KMS-11 (cell line): ENCODE results near the gene HDAC4.
"Not testable (repeated sequence)": the region's sequence is repeated elsewhere in the genome, so short reads cannot be mapped to it uniquely, and the experiment has no call there.

ENCODE experiments used
- H2AFZ ChIP-seq: fragments of 200-600 bp; sonication (generic); 2 replicates; pipeline ENCODE4 v1.6.1; 2016; ENCODE audit warnings: antibody characterized with exemption, mixed run types, low read depth
- H3K27ac ChIP-seq: fragments of 200-600 bp; sonication (generic); 2 replicates; pipeline ENCODE4 v1.6.1; 2016; ENCODE audit warnings: mild to moderate bottlenecking, mixed run types
- H3K27me3 ChIP-seq: fragments of 200-600 bp; sonication (generic); 2 replicates; pipeline ENCODE4 v1.6.1; 2017; ENCODE audit warnings: mild to moderate bottlenecking, low read depth, mixed run types, moderate library complexity; ENCODE audit not compliant: insufficient read depth
- H3K36me3 ChIP-seq: fragments of 200-600 bp; sonication (generic); 2 replicates; pipeline ENCODE4 v1.6.1; 2017; ENCODE audit warnings: mild to moderate bottlenecking, mixed run types; ENCODE audit not compliant: insufficient read depth
- H3K4me1 ChIP-seq: fragments of 200-600 bp; sonication (generic); 2 replicates; pipeline ENCODE4 v1.6.1; 2016; ENCODE audit warnings: mild to moderate bottlenecking, low read depth, mixed run types; ENCODE audit not compliant: poor library complexity, severe bottlenecking
- H3K4me2 ChIP-seq: fragments of 200-600 bp; sonication (generic); 2 replicates; pipeline ENCODE4 v1.7.0; 2016; ENCODE audit warnings: mild to moderate bottlenecking, mixed run types
- H3K4me3 ChIP-seq: fragments of 200-600 bp; sonication (generic); IDR thresholded peaks from 2 replicates; pipeline ENCODE4 v1.6.1; 2017; ENCODE audit warnings: low read depth, low read length, mixed read lengths; ENCODE audit not compliant: insufficient read depth
- H3K79me2 ChIP-seq: fragments of 200-600 bp; sonication (generic); 2 replicates; pipeline ENCODE4 v1.6.1; 2016; ENCODE audit warnings: low read depth, mixed run types; ENCODE audit not compliant: insufficient read depth
- H3K9ac ChIP-seq: fragments of 200-600 bp; sonication (generic); 2 replicates; pipeline ENCODE4 v1.6.1; 2016; ENCODE audit warnings: mild to moderate bottlenecking, mixed run types
- H4K20me1 ChIP-seq: fragments of 200-600 bp; sonication (generic); 2 replicates; pipeline ENCODE4 v1.6.1; 2016; ENCODE audit warnings: mild to moderate bottlenecking, mixed run types; ENCODE audit not compliant: insufficient read depth
- CTCF ChIP-seq: fragments of 200-600 bp; sonication (generic); conservative IDR thresholded peaks from 2 replicates; pipeline ENCODE4 v1.6.1; 2017; ENCODE audit warnings: low read depth, mild to moderate bottlenecking, antibody characterized with exemption, low read length, moderate library complexity, mixed read lengths

HDAC4 gene

GRCh38 chr2:239038773-239039478 is 361.9 kb downstream of the HDAC4 start:
- no peak overlapping the region for H3K4me2 ChIP-seq
- no peak overlapping the region for H3K4me3 ChIP-seq
- TF ChIP-seq CTCF, result no peak

GRCh38 chr2:239038284-239038683 is 362.5 kb downstream of the HDAC4 start:
- H3K27me3 ChIP-seq, H2AFZ ChIP-seq, H4K20me1 ChIP-seq, H3K4me2 ChIP-seq, H3K27ac ChIP-seq, H3K4me1 ChIP-seq, H3K9ac ChIP-seq, H3K79me2 ChIP-seq, H3K36me3 ChIP-seq, H3K4me3 ChIP-seq: not testable (repeated sequence)

More at GRCh38 chr2:239038773-239039478, 361.9 kb downstream of the HDAC4 start:
- Histone ChIP-seq H2AFZ (no peak overlapping the region), H3K4me1 (no peaks in the 10 kb centered on the region), H3K27ac (no peak overlapping the region), H3K27me3 (no peaks in the 10 kb centered on the region), H4K20me1 (no peaks in the 10 kb centered on the region), H3K79me2 (no peaks in the 10 kb centered on the region), H3K36me3 (no peaks in the 10 kb centered on the region), H3K9ac (no peak overlapping the region)

GRCh38 chr2:239037559-239037910 is 363.3 kb downstream of the HDAC4 start:
- H3K9ac ChIP-seq, result no peak overlapping the region
- H2AFZ ChIP-seq, result no peak overlapping the region
- H3K4me2 ChIP-seq, result no peak overlapping the region
- H3K4me1 ChIP-seq, result no peaks in the 10 kb centered on the region
- H3K4me3 ChIP-seq, result no peak overlapping the region
- H3K27me3 ChIP-seq, result no peaks in the 10 kb centered on the region
- H3K27ac ChIP-seq, result no peak overlapping the region
- no peak for TF ChIP-seq CTCF
- H4K20me1 ChIP-seq, result no peaks in the 10 kb centered on the region
- no peaks in the 10 kb centered on the region for H3K36me3 ChIP-seq
- no peaks in the 10 kb centered on the region for H3K79me2 ChIP-seq

- Histone ChIP-seq H3K4me3 (no peak overlapping the region), H3K27ac (no peak overlapping the region), H2AFZ (no peak overlapping the region), H3K4me2 (no peak overlapping the region), H4K20me1 (no peaks in the 10 kb centered on the region), H3K9ac (no peak overlapping the region), H3K36me3 (no peaks in the 10 kb centered on the region), H3K4me1 (no peaks in the 10 kb centered on the region), H3K79me2 (no peaks in the 10 kb centered on the region), H3K27me3 (no peaks in the 10 kb centered on the region)
- TF ChIP-seq CTCF, result no peak
These were observed 363.8 kb downstream of the HDAC4 start for GRCh38 chr2:239036819-239037558.
